ENCODE data around the gene PDCD1. TPM values are rescaled to one million over a fixed set of nuclear protein-coding genes. Genes with fewer than 3 reads are reported as not detected.

PDCD1 gene
- total RNA-seq, 1 experiment from 2014 or later, result 0.22 TPM

GRCh38 chr2:241816431-241817121, 42.1 kb downstream of the PDCD1 start:
- no peak overlapping the region for H2AFZ ChIP-seq (ENCODE audit: low read depth, low read length, poor library complexity, severe bottlenecking)
- no peak for TF ChIP-seq RAD21 (IDR thresholded peaks at IDR 0.05; ENCODE audit: low read depth)
- TF ChIP-seq EZH2 (IDR thresholded peaks at IDR 0.05), result no peak
- TF ChIP-seq YY1 (IDR thresholded peaks at IDR 0.05; ENCODE audit: extremely low read depth, insufficient replicate concordance, low read depth, low read length), result no peak
- TF ChIP-seq SIN3A (IDR thresholded peaks at IDR 0.05; ENCODE audit: low read depth), result no peak
- TF ChIP-seq ZFX (IDR thresholded peaks at IDR 0.05), result no peak
- no peak for TF ChIP-seq EGR1 (IDR thresholded peaks at IDR 0.05; ENCODE audit: low read depth)
- no peak for TF ChIP-seq POLR2AphosphoS5 (IDR thresholded peaks at IDR 0.05; ENCODE audit: low read depth, low read length)
- TF ChIP-seq ZBTB33 (IDR thresholded peaks at IDR 0.05; ENCODE audit: extremely low read depth, insufficient replicate concordance, low read length), result no peak
- TF ChIP-seq CTCF (IDR thresholded peaks at IDR 0.05 in 2 of 3, conservative IDR thresholded peaks at IDR 0.05 in 1 of 3; ENCODE audit: borderline replicate concordance in 1 of 3, insufficient read depth in 1 of 3, low read depth in 2 of 3, low read length in 2 of 3), result no peak
- TF ChIP-seq ZNF274 (IDR thresholded peaks at IDR 0.05; ENCODE audit: low read depth, low read length), result no peak
- TF ChIP-seq POLR2A (IDR thresholded peaks at IDR 0.05; ENCODE audit: borderline replicate concordance, extremely low read depth, insufficient read depth, insufficient read length), result no peak
- TF ChIP-seq SRF (IDR thresholded peaks at IDR 0.05; ENCODE audit: low read depth), result no peak
- TF ChIP-seq ELF1 (IDR thresholded peaks at IDR 0.05; ENCODE audit: borderline replicate concordance, low read depth), result no peak
- no peak overlapping the region for H3K9ac ChIP-seq (ENCODE audit: low read length)
- no peak for DNase-seq (ENCODE audit: low read depth, low spot score)
- no peak overlapping the region for H3K27ac ChIP-seq (ENCODE audit: low read depth, low read length)
- H3K79me2 ChIP-seq (ENCODE audit: insufficient read depth, low read length), result no peaks in the 10 kb centered on the region
- H3K36me3 ChIP-seq (ENCODE audit: control insufficient read depth in 1 of 2, insufficient read depth in 2 of 2, low read length in 2 of 2), result no peaks in the 10 kb centered on the region
- H4K20me1 ChIP-seq (ENCODE audit: insufficient read depth), result no peaks in the 10 kb centered on the region
- H3K4me2 ChIP-seq (ENCODE audit: low read length), result no peak overlapping the region
- ChIA-PET RAD21 (ENCODE audit: low non-redundant PET in 1 of 2, low total read pairs in 2 of 2, uncharacterized antibody in 2 of 2, unreplicated experiment in 2 of 2) (no interaction called here), POLR2A (no interaction called here), CTCF (no interaction called here)
- ATAC-seq, result no peak
- H3K4me1 ChIP-seq (ENCODE audit: control insufficient read depth in 1 of 2, insufficient read depth in 2 of 2, low read length in 2 of 2), result no peaks in the 10 kb centered on the region
- no TSS peak for BruUV-seq (replicated peaks)
- no peaks in the 10 kb centered on the region for H3K27me3 ChIP-seq (ENCODE audit: insufficient read depth, low read length)
- no peaks in the 10 kb centered on the region for H3K9me3 ChIP-seq (ENCODE audit: control insufficient read depth in 1 of 2, insufficient read depth in 1 of 2, low read depth in 1 of 2, low read length in 2 of 2)
- no peak overlapping the region for H3K4me3 ChIP-seq (replicated peaks in 1 of 2; ENCODE audit: low read depth in 1 of 2, low read length in 2 of 2)
- H3K9me2 ChIP-seq (ENCODE audit: insufficient read depth), result no peaks in the 10 kb centered on the region
- intact Hi-C loops (cut with micrococcal nuclease), result no loop called here

All from HCT116 (cell line).